Psoas muscle (tissue), 8 donors: ENCODE results near the gene GIPC2. TPM values are rescaled to one million over a fixed set of nuclear protein-coding genes. Genes with fewer than 3 reads are reported as not detected.
A peak's percentile ranks its signal among the peaks of the same experiment; 100 is the strongest.

Experiments
- ATAC-seq, 4 donors: fragments of 200-7000 bp; cut with Tn5 transposase; one replicate each; pipeline ENCODE4 v1.9.1; 2020; ENCODE audit warnings: moderate library complexity in 3 of 4, mild to moderate bottlenecking in 2 of 4
- DNase-seq, 2 donors: peaks; one replicate each; pipeline ENCODE4 v3.0.0-alpha.2; 2020
- H3K27ac ChIP-seq: fragments of 200-600 bp; one replicate; pipeline ENCODE4 v1.8.0; 2022
- H3K27me3 ChIP-seq, 3 donors: fragments of 200-600 bp in 1 of 3; one replicate each; pipeline versions ENCODE4 v1.6.1 to v1.8.0; 2013 to 2022; ENCODE audit warnings: low read length in 2 of 3, mild to moderate bottlenecking in 2 of 3, moderate library complexity in 1 of 3; ENCODE audit not compliant: insufficient read depth in 3 of 3
- H3K36me3 ChIP-seq, 2 donors: fragments of 200-600 bp in 1 of 2; one replicate each; pipeline versions ENCODE4 v1.6.1 to v1.8.0; 2013 to 2022; ENCODE audit warnings: low read depth in 1 of 2, mild to moderate bottlenecking in 1 of 2, moderate library complexity in 1 of 2; ENCODE audit not compliant: insufficient read depth in 1 of 2
- H3K4me1 ChIP-seq: fragments of 200-600 bp; one replicate; pipeline ENCODE4 v1.8.0; 2022
- H3K4me3 ChIP-seq: fragments of 200-600 bp; one replicate; pipeline ENCODE4 v1.8.0; 2022; ENCODE audit warnings: mild to moderate bottlenecking
- H3K9me3 ChIP-seq: fragments of 200-600 bp; one replicate; pipeline ENCODE4 v1.8.0; 2022
- CTCF ChIP-seq: fragments of 200-600 bp; IDR thresholded peaks from one replicate; pipeline ENCODE4 v1.8.0; 2022; ENCODE audit warnings: antibody characterized with exemption
- WGBS, 3 donors: extraction: QIAGEN DNeasy Blood & Tissue Kit; methylation state at CpG; one replicate each; pipeline versions ENCODE4 v1.1.6 to v1.1.7; 2013; 5-methylcytosine and 5-hydroxymethylcytosine counted together
- intact Hi-C, 2 donors: fragments of 100-400 bp; cut with DNase I; formaldehyde crosslinking; loops; one replicate each; pipeline versions ENCODE4 v1.11.0 to v1.14.2; 2022
- polyA plus RNA-seq, 3 donors: library from polyadenylated mRNA; stranded (reverse); fragments of 200-250 nt; gene quantifications; one replicate each; pipeline ENCODE4 v1.2.3, GENCODE V29; 2013
- total RNA-seq, 4 donors: library from RNA; stranded (reverse); fragmentation: NEBNext Ultra II Directional in 2 of 4; extraction: Animal tissue kit (Norgen Biotek cat#: 25700) in 2 of 4; gene quantifications; one replicate each; pipeline versions ENCODE4 v1.2.1 to v1.2.4, GENCODE V29; 2021 to 2023
- donor health status: healthy with polysubstance abuse.
- donor health status: DM: no; HTN: no; CAD: no; lungs with moderate emphysema.
- donor health status: Bipolar disorder and iron deficiency.
- donor health status: healthy.
- donor health status: DM: yes; HTN: yes; CAD: no.
- donor health status: DM: no; HTN: no; CAD: no.
- donor health status: DM: no; HTN: no; CAD: no.
- donor health status: DM: yes; HTN: yes; CAD: no.

The GIPC2 gene
- total and polyA plus RNA-seq, 7 donors = 0.68 to 1.6 (median 1.2) TPM

- H3K9me3 ChIP-seq = no peaks in the 10 kb centered on the region
- H3K27ac ChIP-seq = no peak overlapping the region
- intact Hi-C loops = no loop called here
- no peak for DNase-seq
- H3K4me1 ChIP-seq = peaks cover 2% of the 10 kb centered on the region
- peak in 1 of 4 donors; percentile 49 for ATAC-seq
- H3K36me3 ChIP-seq = no peaks in the 10 kb centered on the region
- no peak overlapping the region for H3K4me3 ChIP-seq
- 72 to 82% (median 75%) methylated on average over 4 of the region's 4 CpGs for WGBS, 3 donors
- no peaks in the 10 kb centered on the region for H3K27me3 ChIP-seq
- TF ChIP-seq CTCF = no peak
Observed at GRCh38 chr1:78032996-78033796, 12.6 kb upstream of the GIPC2 start.

GRCh38 chr1:78033797-78034172 is 12.0 kb upstream of the GIPC2 start:
- H3K9me3 ChIP-seq = no peaks in the 10 kb centered on the region
- no peak for TF ChIP-seq CTCF
- intact Hi-C loops = no loop called here
- no peak for ATAC-seq
- WGBS, 3 donors = 84 to 87% (median 87%) methylated on average over 3 of the region's 3 CpGs
- H3K4me1 ChIP-seq = peaks cover 8% of the 10 kb centered on the region
- H3K36me3 ChIP-seq = no peaks in the 10 kb centered on the region
- no peak for DNase-seq
- H3K4me3 ChIP-seq = no peak overlapping the region
- no peaks in the 10 kb centered on the region for H3K27me3 ChIP-seq
- H3K27ac ChIP-seq = no peak overlapping the region

- Histone ChIP-seq H3K36me3 (no peaks in the 10 kb centered on the region), H3K4me3 (no peak overlapping the region), H3K9me3 (no peaks in the 10 kb centered on the region), H3K27me3 (no peaks in the 10 kb centered on the region), H3K4me1 (peaks cover 9% of the 10 kb centered on the region), H3K27ac (no peak overlapping the region)
- 69 to 91% (median 73%) methylated on average over 2 of the region's 2 CpGs for WGBS, 3 donors
- intact Hi-C loops = no loop called here
- no peak for TF ChIP-seq CTCF
- ATAC-seq (no peak), DNase-seq (no peak)
Observed at GRCh38 chr1:78035121-78035520, 10.6 kb upstream of the GIPC2 start.

GRCh38 chr1:78036450-78036849 is 9.3 kb upstream of the GIPC2 start:
- Histone ChIP-seq H3K27me3 (no peaks in the 10 kb centered on the region), H3K4me1 (peaks cover 9% of the 10 kb centered on the region), H3K9me3 (no peaks in the 10 kb centered on the region), H3K27ac (no peak overlapping the region), H3K36me3 (no peaks in the 10 kb centered on the region), H3K4me3 (no peak overlapping the region)
- no peak for TF ChIP-seq CTCF
- 77 to 96% (median 79%) methylated on average over 5 of the region's 5 CpGs for WGBS, 3 donors
- intact Hi-C loops = no loop called here
- DNase-seq (no peak), ATAC-seq (no peak)

GRCh38 chr1:78038071-78038470 is 7.7 kb upstream of the GIPC2 start:
- ATAC-seq (no peak), DNase-seq (no peak)
- H3K27ac ChIP-seq = no peak overlapping the region
- H3K4me3 ChIP-seq = no peak overlapping the region
- H3K36me3 ChIP-seq = no peaks in the 10 kb centered on the region
- H3K27me3 ChIP-seq = no peaks in the 10 kb centered on the region
- H3K9me3 ChIP-seq = no peaks in the 10 kb centered on the region
- intact Hi-C loops = no loop called here
- 59 to 60% (median 59%) methylated on average over 2 of the region's 2 CpGs for WGBS, 3 donors
- TF ChIP-seq CTCF = no peak
- peaks cover 9% of the 10 kb centered on the region for H3K4me1 ChIP-seq
